ENCODE results near the gene MKRN2.
A peak's percentile ranks its signal among the peaks of the same experiment; 100 is the strongest.

Gene MKRN2

DNA sequence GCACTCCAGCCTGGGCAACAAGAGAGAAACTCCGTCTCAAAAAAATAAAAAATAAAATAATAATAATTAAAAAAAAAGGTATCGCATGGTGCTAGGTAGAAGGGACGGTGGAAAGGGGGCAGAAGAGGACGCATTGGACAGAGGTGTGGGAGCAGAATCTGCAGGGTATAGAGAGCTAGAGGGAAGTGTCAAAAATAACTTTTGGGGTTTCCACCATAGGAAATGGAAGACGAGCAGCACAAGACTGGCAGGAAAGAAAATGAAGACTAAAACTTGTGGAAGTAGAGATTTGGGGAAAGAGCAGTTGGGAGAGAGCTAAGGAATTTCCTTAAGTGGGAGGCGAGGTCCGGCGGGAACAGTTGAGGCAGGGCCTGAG is 585 bp upstream of the MKRN2 start:
- DNase-seq (ENCODE audit: low read depth), result no peak

DNA sequence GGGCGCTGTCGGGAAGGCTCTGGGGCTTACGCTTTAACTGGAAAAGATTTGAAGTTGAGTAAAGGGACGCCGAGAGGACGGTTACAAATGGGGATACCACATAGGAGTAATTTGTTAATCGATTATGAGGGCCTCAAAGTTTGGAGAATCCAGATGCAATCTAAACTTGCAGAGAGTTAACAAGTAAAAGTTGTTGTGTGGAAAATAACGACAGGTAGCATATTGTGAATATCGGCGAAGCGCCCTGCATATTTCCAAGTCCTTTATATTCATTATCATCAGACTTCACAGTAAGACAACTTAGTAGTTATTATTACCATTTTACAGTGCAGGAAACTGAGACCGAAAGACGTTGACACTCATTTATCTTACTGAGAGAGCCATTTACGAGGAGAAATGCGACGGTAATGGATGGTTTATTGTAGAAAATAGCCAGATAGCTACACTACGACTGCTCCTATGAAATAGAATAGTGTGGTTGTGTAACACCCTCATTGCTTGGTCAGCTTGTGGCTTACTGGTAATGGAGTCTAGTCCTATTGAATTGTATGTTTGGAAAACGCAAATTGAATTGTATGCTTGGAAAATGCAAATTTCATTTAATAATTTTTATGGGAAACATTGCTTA is 700 bp downstream of the MKRN2 start:
- DNase-seq (ENCODE audit: low read depth), result peak; percentile 52

GRCh38 chr3:12558706-12559105 is 1.8 kb downstream of the MKRN2 start:
- peak; percentile 29 for DNase-seq (ENCODE audit: low read depth)

DNA sequence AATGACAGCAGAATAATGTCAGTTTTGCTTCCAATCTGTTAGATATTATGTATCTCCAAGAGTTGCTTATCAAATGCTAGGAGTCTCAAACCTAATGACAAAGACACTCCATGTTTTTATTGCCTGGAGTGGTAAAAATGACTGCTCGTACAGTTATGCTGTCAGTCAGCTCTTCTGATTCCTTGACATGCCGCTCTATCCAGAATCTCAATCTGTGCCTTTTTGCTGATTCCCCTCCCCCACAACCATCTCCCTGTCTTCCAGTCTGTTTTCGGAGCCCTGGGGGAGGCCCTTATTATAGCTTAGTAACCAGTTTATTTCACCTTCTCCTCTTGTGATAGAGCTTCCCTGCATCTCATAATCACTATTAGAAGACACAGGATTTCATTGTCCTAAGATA is 2.6 kb downstream of the MKRN2 start:
- DNase-seq (ENCODE audit: low read depth), result no peak

DNA sequence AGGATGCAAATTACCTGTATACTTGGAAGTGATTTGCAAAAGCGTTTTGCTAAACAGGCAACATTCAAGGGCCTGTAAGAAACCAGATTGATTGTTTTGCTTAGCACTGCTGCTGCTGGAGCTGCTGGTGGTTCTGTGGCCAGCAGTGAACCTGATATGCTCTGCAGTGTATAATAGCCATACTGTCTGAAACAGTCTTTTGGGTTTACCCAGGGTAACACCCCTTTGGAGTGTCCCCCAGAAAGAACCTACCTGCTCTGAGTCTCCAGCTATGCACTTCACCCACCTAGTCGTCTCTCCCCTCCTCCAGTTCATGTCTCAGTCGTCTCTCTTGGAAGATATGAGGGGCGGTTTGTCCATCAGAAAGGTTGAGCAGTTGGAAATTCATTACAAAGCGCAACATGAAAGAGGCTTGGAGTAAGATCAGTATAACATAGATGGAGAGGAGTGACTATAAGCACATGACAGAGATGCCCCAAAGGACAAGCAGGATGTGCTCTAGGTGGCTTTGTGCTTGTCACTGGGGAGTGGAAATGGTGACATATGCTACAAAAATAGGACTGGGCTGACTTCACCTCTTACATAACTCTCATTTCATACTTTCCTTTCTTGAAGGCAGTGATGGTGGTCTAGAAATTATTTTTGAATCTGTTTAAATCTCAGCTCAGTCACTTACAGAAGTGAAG is 3.8 kb downstream of the MKRN2 start:
- DNase-seq (ENCODE audit: low read depth), result no peak

GRCh38 chr3:12561397-12561796 is 4.5 kb downstream of the MKRN2 start:
- DNase-seq (ENCODE audit: low read depth), result no peak

DNA sequence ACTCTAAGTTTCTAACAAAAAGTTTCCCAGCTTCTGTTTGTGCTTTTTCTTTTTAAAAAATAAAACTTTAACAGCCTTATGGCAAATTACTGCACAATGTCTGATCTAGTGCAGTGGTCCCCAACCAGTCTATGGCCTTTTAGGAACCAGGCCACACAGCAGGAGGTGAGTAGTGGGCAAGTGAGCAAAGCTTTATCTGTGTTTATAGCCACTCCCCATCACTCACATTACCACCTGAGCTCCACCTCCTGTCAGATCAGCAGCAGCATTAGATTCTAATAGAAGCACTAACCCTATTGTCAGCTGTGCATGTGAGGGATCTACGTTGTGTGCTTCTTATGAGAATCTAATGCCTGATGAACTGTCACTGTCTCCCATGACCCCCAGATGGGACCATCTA is 5.6 kb downstream of the MKRN2 start:
- no peak for DNase-seq (ENCODE audit: low read depth)

DNA sequence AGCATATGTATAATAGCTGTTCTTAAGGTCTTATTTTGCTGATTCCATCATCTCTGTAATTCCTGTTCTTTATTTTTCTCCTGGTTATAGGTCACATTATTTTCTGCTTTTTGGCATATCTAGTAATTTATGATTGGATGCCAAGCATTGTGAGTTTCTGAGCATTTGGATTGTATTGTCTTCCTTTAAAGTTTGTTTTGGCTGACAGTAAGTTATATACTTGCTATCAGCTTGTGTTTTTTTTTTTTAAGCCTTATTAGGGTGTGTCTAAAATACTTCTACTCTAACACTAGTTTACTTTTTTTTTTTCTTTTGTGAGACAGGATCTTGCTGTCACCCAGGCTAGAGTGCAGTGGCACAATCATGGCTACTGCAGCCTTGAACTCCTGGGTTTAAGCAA is 10.1 kb downstream of the MKRN2 start:
- no peak for DNase-seq (ENCODE audit: low read depth)

DNA sequence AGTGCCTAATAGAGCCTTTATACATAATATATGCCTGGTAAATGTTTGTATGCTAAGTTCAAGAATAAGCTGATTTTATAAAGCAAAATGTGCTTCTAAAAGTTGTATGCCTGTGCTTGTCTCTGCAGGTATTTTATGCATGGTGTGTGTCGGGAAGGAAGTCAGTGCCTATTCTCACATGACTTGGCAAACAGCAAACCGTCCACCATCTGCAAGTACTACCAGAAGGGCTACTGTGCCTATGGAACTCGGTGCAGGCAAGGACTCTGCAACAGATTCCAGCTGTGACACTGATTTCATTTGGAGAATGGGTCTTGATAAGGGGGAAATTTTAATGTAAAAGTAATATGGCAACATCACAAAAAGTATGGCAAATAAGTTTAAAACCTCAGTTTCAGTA is 11.9 kb downstream of the MKRN2 start:
- no peak for DNase-seq (ENCODE audit: low read depth)

GRCh38 chr3:12569836-12570235 is 12.9 kb downstream of the MKRN2 start:
- DNase-seq (ENCODE audit: low read depth), result no peak

DNA sequence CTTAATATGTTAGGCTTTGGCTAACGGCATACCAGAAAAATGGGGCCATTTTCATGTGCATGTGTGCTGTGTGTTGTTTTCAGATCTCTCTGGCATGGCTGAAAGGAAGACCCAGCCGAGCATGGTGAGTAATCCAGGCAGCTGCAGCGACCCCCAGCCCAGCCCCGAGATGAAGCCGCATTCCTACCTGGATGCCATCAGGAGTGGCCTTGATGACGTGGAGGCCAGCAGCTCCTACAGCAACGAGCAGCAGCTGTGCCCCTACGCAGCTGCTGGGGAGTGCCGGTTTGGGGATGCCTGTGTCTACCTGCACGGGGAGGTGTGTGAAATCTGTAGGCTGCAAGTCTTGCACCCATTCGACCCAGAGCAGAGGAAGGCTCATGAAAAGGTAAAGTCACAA is 15.1 kb downstream of the MKRN2 start:
- DNase-seq (ENCODE audit: low read depth), result no peak

GRCh38 chr3:12574131-12574530 is 17.2 kb downstream of the MKRN2 start:
- peak; percentile 26 for DNase-seq (ENCODE audit: low read depth)

GRCh38 chr3:12574661-12575060 is 17.8 kb downstream of the MKRN2 start:
- DNase-seq (ENCODE audit: low read depth), result no peak

- no peak for DNase-seq (ENCODE audit: low read depth)
These were observed 20.5 kb downstream of the MKRN2 start for GRCh38 chr3:12577379-12577778.

DNA sequence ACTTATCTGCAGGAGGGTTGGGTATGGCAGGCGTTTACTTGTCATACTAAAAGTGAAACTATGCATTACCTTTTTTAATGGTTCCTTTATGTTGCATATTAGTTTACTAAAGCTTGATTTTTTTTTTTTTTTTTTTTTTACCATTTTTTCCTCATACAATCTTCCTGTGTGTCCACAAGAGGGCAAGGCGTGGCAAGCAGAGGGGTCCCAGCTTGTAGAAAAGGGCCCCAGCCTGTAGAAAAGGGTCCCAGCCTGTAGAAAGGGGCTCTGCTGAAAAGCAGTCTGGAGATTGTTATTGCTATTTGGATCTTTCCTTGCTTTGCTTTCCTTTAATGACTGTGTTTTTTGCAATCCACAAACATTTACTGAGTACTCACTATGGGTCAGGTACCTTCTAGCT is 21.9 kb downstream of the MKRN2 start:
- no peak for DNase-seq (ENCODE audit: low read depth)

GRCh38 chr3:12579456-12579855 is 22.6 kb downstream of the MKRN2 start:
- no peak for DNase-seq (ENCODE audit: low read depth)

GRCh38 chr3:12579905-12580304 is 23.0 kb downstream of the MKRN2 start:
- peak; percentile 57 for DNase-seq (ENCODE audit: low read depth)

- no peak for DNase-seq (ENCODE audit: low read depth)
These were observed 25.8 kb downstream of the MKRN2 start for GRCh38 chr3:12582730-12583129.

GRCh38 chr3:12583280-12583679 is 26.4 kb downstream of the MKRN2 start:
- no peak for DNase-seq (ENCODE audit: low read depth)

DNA sequence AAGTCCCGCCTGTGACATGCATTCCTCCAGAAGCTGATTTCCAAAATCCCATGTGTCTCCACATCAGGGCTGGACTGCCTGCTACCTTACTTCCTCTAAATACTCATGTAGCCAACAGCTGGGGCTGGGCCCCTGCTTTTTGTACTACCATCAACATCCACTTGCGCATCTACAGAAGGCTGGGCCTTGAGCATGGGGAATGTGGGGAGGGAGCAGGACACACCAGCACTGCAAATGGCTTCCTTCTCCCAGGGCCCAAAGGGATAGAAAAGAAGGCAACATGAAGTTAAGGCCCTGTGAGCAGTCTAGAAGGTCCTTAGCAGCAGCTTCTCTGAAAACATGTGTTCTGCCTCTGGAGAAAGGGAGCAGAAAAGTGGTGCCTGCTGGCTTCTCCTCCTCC is 27.2 kb downstream of the MKRN2 start:
- DNase-seq (ENCODE audit: low read depth), result no peak

DNA sequence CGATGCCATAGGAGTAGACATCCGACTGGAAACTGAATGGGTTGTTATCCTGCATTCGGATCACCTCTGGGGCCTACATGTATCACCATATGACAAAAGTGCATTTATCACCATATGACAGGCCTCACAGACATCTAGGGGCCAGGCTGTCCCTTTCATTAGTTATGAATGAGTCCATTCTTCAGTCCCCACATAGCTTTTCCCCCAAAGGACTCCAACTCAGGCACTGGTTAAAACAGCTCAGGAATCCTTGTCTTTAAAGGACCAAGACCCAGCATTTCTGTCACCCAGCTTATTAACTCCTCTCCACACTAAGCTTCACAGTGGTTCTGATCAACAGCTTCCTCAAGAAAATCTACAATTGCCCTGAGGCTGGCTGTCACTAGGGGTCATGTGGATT is 28.3 kb downstream of the MKRN2 start:
- no peak for DNase-seq (ENCODE audit: low read depth)

GRCh38 chr3:12585970-12586369 is 29.1 kb downstream of the MKRN2 start:
- DNase-seq (ENCODE audit: low read depth), result no peak

DNA sequence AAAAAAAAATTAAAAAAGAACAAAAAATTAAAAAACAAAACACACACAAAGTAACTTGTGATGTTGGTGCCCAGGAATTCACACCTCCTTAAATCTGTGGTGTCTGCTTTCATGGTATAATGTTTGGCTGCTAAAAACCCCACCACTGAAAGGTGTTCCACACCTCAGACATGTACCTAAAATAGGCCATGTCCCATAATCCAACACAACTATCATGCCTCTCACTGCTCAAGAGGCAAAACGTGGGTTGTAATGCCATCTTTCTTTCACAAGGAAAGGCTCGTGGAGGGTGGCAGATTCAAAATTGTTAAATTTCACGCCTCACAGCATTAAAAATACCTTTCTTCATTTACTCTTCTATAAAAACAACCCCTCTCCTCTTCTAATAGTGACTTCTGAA is 29.5 kb downstream of the MKRN2 start:
- no peak for DNase-seq (ENCODE audit: low read depth)

All from EH (cell line).